ENCODE results near the gene MS4A12.

The MS4A12 gene

GRCh38 chr11:60493454-60493853, 876 bp downstream of the MS4A12 start:
- no peaks in the 10 kb centered on the region for H3K36me3 ChIP-seq (ENCODE audit: insufficient read depth, low read length)
- no peak overlapping the region for H2AFZ ChIP-seq (ENCODE audit: low read length)
- no peak overlapping the region for H3K9ac ChIP-seq (ENCODE audit: low read depth, low read length, poor library complexity, severe bottlenecking)
- H3K4me1 ChIP-seq (ENCODE audit: insufficient read depth, low read length, poor library complexity, severe bottlenecking) = no peaks in the 10 kb centered on the region
- no peaks in the 10 kb centered on the region for H3K9me2 ChIP-seq (replicated peaks; ENCODE audit: low read depth, low read length)
- H3F3A ChIP-seq (ENCODE audit: low read depth) = no peaks in the 10 kb centered on the region
- H3K4me2 ChIP-seq (ENCODE audit: low read depth, low read length, poor library complexity, severe bottlenecking) = no peak overlapping the region
- TF ChIP-seq CTCF (conservative IDR thresholded peaks at IDR 0.05; ENCODE audit: low read length) = no peak
- no peak for TF ChIP-seq EZH2phosphoT487 (IDR thresholded peaks at IDR 0.05; ENCODE audit: borderline replicate concordance)
- no peaks in the 10 kb centered on the region for H4K20me1 ChIP-seq (ENCODE audit: insufficient read depth, low read length, poor library complexity, severe bottlenecking)
- no peaks in the 10 kb centered on the region for H3K79me2 ChIP-seq (ENCODE audit: insufficient read depth, low read length)
- no peaks in the 10 kb centered on the region for H3K9me3 ChIP-seq (ENCODE audit: insufficient read depth, low read depth, low read length)
- peaks cover 39% of the 10 kb centered on the region for H3K27me3 ChIP-seq (ENCODE audit: insufficient read depth, low read length, poor library complexity, severe bottlenecking)
- H3K4me3 ChIP-seq (ENCODE audit: low read length, poor library complexity, severe bottlenecking) = no peak overlapping the region

GRCh38 chr11:60498399-60498798, 5.8 kb downstream of the MS4A12 start:
- Histone ChIP-seq H3K4me2 (ENCODE audit: low read depth, low read length, poor library complexity, severe bottlenecking) (no peak overlapping the region), H3K9me3 (ENCODE audit: insufficient read depth, low read depth, low read length) (no peaks in the 10 kb centered on the region), H3K9me2 (replicated peaks; ENCODE audit: low read depth, low read length) (no peaks in the 10 kb centered on the region), H3K4me3 (ENCODE audit: low read length, poor library complexity, severe bottlenecking) (no peak overlapping the region), H3K27me3 (ENCODE audit: insufficient read depth, low read length, poor library complexity, severe bottlenecking) (peaks cover 88% of the 10 kb centered on the region), H2AFZ (ENCODE audit: low read length) (no peak overlapping the region), H3K36me3 (ENCODE audit: insufficient read depth, low read length) (no peaks in the 10 kb centered on the region), H3K9ac (ENCODE audit: low read depth, low read length, poor library complexity, severe bottlenecking) (no peak overlapping the region), H3K79me2 (ENCODE audit: insufficient read depth, low read length) (no peaks in the 10 kb centered on the region), H4K20me1 (ENCODE audit: insufficient read depth, low read length, poor library complexity, severe bottlenecking) (no peaks in the 10 kb centered on the region), H3K4me1 (ENCODE audit: insufficient read depth, low read length, poor library complexity, severe bottlenecking) (no peaks in the 10 kb centered on the region), H3F3A (ENCODE audit: low read depth) (no peaks in the 10 kb centered on the region)
- TF ChIP-seq EZH2phosphoT487 (IDR thresholded peaks at IDR 0.05; ENCODE audit: borderline replicate concordance) (no peak), CTCF (conservative IDR thresholded peaks at IDR 0.05; ENCODE audit: low read length) (no peak)

- no peak for TF ChIP-seq CTCF (conservative IDR thresholded peaks at IDR 0.05; ENCODE audit: low read length)
- TF ChIP-seq EZH2phosphoT487 (IDR thresholded peaks at IDR 0.05; ENCODE audit: borderline replicate concordance) = no peak
- Histone ChIP-seq H3K4me3 (ENCODE audit: low read length, poor library complexity, severe bottlenecking) (no peak overlapping the region), H3K4me2 (ENCODE audit: low read depth, low read length, poor library complexity, severe bottlenecking) (no peak overlapping the region), H3K9ac (ENCODE audit: low read depth, low read length, poor library complexity, severe bottlenecking) (no peak overlapping the region), H3K36me3 (ENCODE audit: insufficient read depth, low read length) (no peaks in the 10 kb centered on the region), H3K27me3 (ENCODE audit: insufficient read depth, low read length, poor library complexity, severe bottlenecking) (peaks cover 90% of the 10 kb centered on the region), H3F3A (ENCODE audit: low read depth) (no peaks in the 10 kb centered on the region), H3K9me3 (ENCODE audit: insufficient read depth, low read depth, low read length) (no peaks in the 10 kb centered on the region), H4K20me1 (ENCODE audit: insufficient read depth, low read length, poor library complexity, severe bottlenecking) (no peaks in the 10 kb centered on the region), H3K4me1 (ENCODE audit: insufficient read depth, low read length, poor library complexity, severe bottlenecking) (no peaks in the 10 kb centered on the region), H3K79me2 (ENCODE audit: insufficient read depth, low read length) (no peaks in the 10 kb centered on the region), H2AFZ (ENCODE audit: low read length) (no peak overlapping the region), H3K9me2 (replicated peaks; ENCODE audit: low read depth, low read length) (no peaks in the 10 kb centered on the region)
Measured at GRCh38 chr11:60498853-60499252, 6.3 kb downstream of the MS4A12 start.
